ENCODE data around the gene FZD4.

FZD4 gene

DNA sequence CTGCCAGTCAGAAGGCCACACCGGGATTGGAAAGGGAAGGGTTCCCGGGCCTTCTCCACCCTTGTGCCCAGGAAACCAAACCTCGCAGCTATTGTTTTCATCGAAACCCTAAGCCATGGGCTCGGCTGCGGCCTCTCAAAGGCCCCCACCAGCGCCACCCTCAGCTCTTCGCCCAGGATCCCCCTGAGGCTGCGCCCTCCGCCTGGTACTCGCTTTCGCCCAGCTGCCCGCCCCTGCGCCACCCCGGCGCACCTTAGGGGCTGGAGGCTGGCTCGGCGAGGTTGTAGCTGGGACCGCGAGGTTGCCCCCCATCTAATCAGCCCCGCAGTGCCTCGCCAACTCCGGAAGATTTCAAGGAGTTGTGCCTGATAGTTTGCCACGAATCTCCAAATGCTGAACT lies 49.0 kb downstream of the FZD4 start:
- no peak for DNase-seq (ENCODE audit: low read depth)

DNA sequence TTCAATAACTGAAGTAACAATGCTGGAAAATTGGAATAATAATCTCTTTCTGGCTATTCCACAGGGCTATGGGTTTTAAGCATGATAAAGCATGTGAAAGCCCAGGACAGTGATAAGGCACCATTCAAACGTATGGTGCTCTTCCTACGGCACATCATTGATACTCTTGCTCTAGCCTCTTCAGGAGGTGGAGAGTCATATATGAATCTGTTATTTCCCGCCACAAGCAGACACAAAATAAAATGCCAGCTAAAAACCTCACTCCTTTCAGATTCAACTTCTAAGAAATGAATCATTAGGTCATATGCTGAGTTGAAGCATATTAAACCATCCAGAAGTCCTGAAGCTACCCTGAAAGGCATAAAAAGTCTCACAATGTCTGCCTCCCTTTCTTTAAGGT lies 49.9 kb downstream of the FZD4 start:
- DNase-seq (ENCODE audit: low read depth) = no peak

DNA sequence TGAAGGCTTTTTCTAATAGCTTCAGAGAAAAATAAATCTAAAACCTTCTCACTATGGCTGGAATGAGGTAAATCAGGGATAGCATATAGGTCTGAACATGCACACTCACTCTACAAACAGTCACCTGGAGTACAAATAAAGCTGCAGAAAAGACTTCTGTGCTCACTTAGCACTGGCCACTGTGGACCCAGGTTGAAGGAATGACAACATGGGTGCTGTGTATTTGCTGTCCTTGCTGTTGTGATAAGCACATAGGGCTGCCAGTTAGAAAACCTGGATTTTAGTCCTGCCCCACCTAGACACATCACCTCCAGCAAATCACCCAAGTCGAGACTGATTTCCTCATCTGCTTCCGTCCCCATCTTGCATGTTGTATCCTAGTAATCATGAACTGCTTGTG lies 51.2 kb downstream of the FZD4 start:
- DNase-seq (ENCODE audit: low read depth) = no peak

GRCh38 chr11:86902345-86902744 lies 52.9 kb downstream of the FZD4 start:
- DNase-seq (ENCODE audit: low read depth) = no peak

DNA sequence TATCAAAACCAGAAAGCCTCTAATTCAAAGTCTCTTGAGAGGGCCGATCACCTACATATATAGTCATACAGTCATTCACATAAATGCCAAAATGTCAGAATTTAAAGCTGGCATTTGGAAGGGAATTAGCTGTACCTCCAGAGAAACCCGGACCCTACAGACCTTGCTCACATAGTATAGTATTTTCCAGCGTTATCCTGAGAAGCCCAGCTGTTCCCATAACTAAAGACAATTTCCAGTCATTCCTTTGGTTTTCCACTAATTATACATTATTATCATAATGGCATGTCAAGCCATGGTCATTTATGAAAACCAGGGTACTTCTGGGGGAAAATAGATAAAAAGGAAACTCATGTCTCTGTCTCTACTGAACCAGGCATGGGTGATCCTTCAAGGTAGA lies 53.6 kb downstream of the FZD4 start:
- no peak for DNase-seq (ENCODE audit: low read depth)

DNA sequence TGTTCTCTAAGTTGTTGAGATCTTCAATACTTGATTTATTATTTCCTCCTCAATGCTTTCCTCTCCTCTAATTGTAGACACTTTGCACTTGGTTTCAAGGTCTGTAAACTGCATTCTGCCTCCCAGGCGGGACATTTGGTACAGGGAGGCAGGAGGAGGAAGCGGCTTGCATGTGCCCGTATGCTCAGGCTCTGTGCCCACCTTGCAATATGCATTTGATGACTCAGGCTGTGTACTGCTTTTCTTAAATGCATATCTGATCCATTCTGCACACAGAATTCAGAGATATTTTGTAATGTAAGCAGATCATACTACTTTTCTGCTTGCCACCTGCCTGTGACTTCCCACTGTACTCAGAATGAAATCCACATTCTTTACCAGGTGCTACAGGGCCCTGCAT lies 55.0 kb downstream of the FZD4 start:
- DNase-seq (ENCODE audit: low read depth) = no peak

DNA sequence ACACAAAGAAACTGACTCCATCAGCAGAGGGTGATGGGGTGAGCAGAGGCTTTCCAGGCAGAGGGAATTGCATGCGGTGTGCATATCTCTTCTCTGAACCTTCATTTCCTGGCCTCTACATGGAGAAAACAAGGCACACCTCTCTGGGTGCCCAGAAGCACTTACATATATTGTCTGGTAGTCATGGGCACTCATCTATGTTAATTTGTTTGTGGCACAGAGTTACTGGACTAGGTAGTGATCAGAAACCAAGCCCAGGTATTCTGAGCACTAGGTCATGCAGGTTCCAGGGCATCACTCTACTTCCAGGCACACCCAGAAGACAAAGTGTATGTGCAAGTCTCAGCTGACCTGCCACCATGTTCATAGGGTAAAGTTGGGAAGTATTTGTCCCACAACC lies 56.5 kb downstream of the FZD4 start:
- DNase-seq (ENCODE audit: low read depth) = no peak

DNA sequence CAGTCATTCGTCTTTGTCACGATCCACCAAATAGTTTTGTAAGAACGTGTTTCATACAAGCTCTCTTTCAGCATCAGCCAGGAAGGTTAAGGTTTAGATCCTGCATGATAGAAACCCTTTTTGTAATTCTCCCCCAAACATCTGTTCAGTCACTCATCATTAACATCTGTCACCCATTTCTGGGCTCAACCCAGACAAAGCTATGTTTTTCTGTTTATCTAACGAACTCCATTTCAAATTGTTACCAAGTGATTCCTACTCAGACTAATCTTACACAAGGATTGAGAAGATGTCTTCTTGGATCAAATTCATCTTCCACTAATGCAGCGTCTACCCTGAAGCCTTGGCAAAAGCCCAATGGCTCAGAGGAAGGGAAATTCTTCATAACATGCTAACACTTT lies 58.8 kb downstream of the FZD4 start:
- no peak for DNase-seq (ENCODE audit: low read depth)
